ENCODE data around the gene SLC45A3. TPM values are rescaled to one million over a fixed set of nuclear protein-coding genes. Genes with fewer than 3 reads are reported as not detected.
A peak's percentile ranks its signal among the peaks of the same experiment; 100 is the strongest.

SLC45A3 gene
- total and polyA plus RNA-seq, 2 of the 4 experiments (the other 2 are of a cell fraction) = 1.4 to 2.5 TPM

GRCh38 chr1:205652984-205653383 is 27.3 kb downstream of the SLC45A3 start:
- Histone ChIP-seq H3K4ac (ENCODE audit: low read depth, low read length) (no peak overlapping the region), H3K18ac (ENCODE audit: low read depth, low read length) (no peak overlapping the region), H4K5ac (ENCODE audit: low read depth, low read length) (no peak overlapping the region), H3K36me3 (ENCODE audit: control insufficient read depth, insufficient read depth, low read length) (no peaks in the 10 kb centered on the region), H3K9ac (ENCODE audit: low read depth, low read length) (no peak overlapping the region), H2AK5ac (ENCODE audit: low read depth, low read length) (no peak overlapping the region), H3K9me3 (ENCODE audit: control insufficient read depth, insufficient read depth, low read length) (no peaks in the 10 kb centered on the region), H4K20me1 (ENCODE audit: insufficient read depth, low read length) (no peaks in the 10 kb centered on the region; the same call in 1 of the 2 replicates), H3K56ac (ENCODE audit: extremely low read depth, insufficient read depth, low read length) (no peak overlapping the region), H3K79me1 (ENCODE audit: low read depth in 1 of 2, low read length in 2 of 2) (no peaks in the 10 kb centered on the region; a peak in 1 of 4 replicates), H3K23ac (ENCODE audit: low read depth, low read length) (no peak overlapping the region), H3K4me3 (ENCODE audit: insufficient read depth, low read depth, low read length) (no peak overlapping the region), H3K27ac (ENCODE audit: insufficient read depth, low read length) (peak overlapping the region; percentile 29; the same call in 1 of the 2 replicates), H2BK15ac (ENCODE audit: low read depth, low read length) (no peak overlapping the region), H2AK9ac (replicated peaks; ENCODE audit: low read depth, low read length, poor library complexity) (no peak overlapping the region), H3K27me3 (ENCODE audit: control insufficient read depth, insufficient read depth, low read length) (no peaks in the 10 kb centered on the region), H4K8ac (ENCODE audit: low read depth in 2 of 2, low read length in 2 of 2) (no peak overlapping the region), H2BK120ac (ENCODE audit: low read depth, low read length) (no peak overlapping the region), H3K4me1 (ENCODE audit: control insufficient read depth, insufficient read depth, low read length) (peaks cover 7% of the 10 kb centered on the region; the same call in 1 of the 2 replicates), H3K9me1 (ENCODE audit: insufficient read depth, low read length) (peaks cover 11% of the 10 kb centered on the region; the same call in 1 of the 2 replicates), H2BK20ac (ENCODE audit: low read depth, low read length) (no peak overlapping the region), H3K4me2 (ENCODE audit: low read depth, low read length) (0 out of 2 replicates have a peak overlapping the region, but pooled peaks have one; percentile 9), H2AFZ (replicated peaks; ENCODE audit: low read length, poor library complexity) (no peak overlapping the region), H3K14ac (replicated peaks; ENCODE audit: low read depth, low read length) (no peak overlapping the region), H2BK5ac (ENCODE audit: low read depth, low read length, poor library complexity, severe bottlenecking) (peak overlapping the region; percentile 29), H4K91ac (ENCODE audit: insufficient read depth, low read depth, low read length) (no peak overlapping the region)
- intact Hi-C loops (cut with micrococcal nuclease) = loop anchor here (2.0 to 10.0 kb wide), 3 partner anchors 54 to 452 kb away; partner anchors contain the start of gene KLHDC8A
- TF ChIP-seq BHLHE40 (IDR thresholded peaks at IDR 0.05; ENCODE audit: low read depth, low read length) = peak; percentile 38; the same call in 1 of the 2 replicates
- TF ChIP-seq USF2 (IDR thresholded peaks at IDR 0.05; ENCODE audit: low read depth, low read length) = no peak
- no peak for TF ChIP-seq MAFK (IDR thresholded peaks at IDR 0.05; ENCODE audit: low read depth, low read length)
- TF ChIP-seq FOS (IDR thresholded peaks at IDR 0.05; ENCODE audit: low read depth, low read length) = no peak
- TF ChIP-seq CEBPB (IDR thresholded peaks at IDR 0.05; ENCODE audit: low read depth, low read length) = no peak
- TF ChIP-seq, protein P1, sequence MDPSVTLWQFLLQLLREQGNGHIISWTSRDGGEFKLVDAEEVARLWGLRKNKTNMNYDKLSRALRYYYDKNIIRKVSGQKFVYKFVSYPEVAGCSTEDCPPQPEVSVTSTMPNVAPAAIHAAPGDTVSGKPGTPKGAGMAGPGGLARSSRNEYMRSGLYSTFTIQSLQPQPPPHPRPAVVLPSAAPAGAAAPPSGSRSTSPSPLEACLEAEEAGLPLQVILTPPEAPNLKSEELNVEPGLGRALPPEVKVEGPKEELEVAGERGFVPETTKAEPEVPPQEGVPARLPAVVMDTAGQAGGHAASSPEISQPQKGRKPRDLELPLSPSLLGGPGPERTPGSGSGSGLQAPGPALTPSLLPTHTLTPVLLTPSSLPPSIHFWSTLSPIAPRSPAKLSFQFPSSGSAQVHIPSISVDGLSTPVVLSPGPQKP (IDR thresholded peaks at IDR 0.05; ENCODE audit: borderline replicate concordance, low read depth, low read length) = no peak
- no peak for TF ChIP-seq POLR2A (IDR thresholded peaks at IDR 0.05; ENCODE audit: low read depth, low read length)
- ATAC-seq (ENCODE audit: low read depth) (peak; percentile 66), DNase-seq (peak; percentile 65)
- in situ Hi-C loops (cut with MboI; ENCODE audit: low sequenced_read_pairs) = loop anchor here (10.0 to 25.0 kb wide), 3 partner anchors 259 to 459 kb away; partner anchors contain the start of gene AVPR1B
- WGBS, 2 experiments (ENCODE audit: extremely low coverage in 2 of 2, insufficient read length in 1 of 2) = no CpG with 5 or more reads among the region's 11 CpGs
- POLR2A ChIA-PET (ENCODE audit: unreplicated experiment) = no interaction called here
- CTCF ChIA-PET = interaction anchor here (9.3 kb wide), 1 partner anchor 62 kb away, joined by 156 read pairs; no protein-coding TSS in a partner anchor
- BruUV-seq (replicated peaks) = no TSS peak
- dilution Hi-C loops (cut with HindIII; ENCODE audit: low sequenced_read_pairs, unreplicated experiment) = no loop called here

Data from IMR-90 (cell line).